GM18508 (cell line): ENCODE results near the gene NPSR1.
"Not testable (repeated sequence)": the region's sequence is repeated elsewhere in the genome, so short reads cannot be mapped to it uniquely, and the experiment has no call there.

Experiments used
- ATAC-seq: cut with Tn5 transposase; IDR thresholded peaks from one replicate; pipeline ENCODE4 v1.9.1; 2021; ENCODE audit warnings: moderate number of reproducible peaks; ENCODE audit not compliant: insufficient read depth, unreplicated experiment

The NPSR1 gene

GRCh38 chr7:34858444-34858843 is 200.4 kb downstream of the NPSR1 start:
- ATAC-seq = not testable (repeated sequence)

- not testable (repeated sequence) for ATAC-seq
Measured at GRCh38 chr7:34859281-34859680, 201.3 kb downstream of the NPSR1 start.

GRCh38 chr7:34866222-34866621 is 208.2 kb downstream of the NPSR1 start:
- not testable (repeated sequence) for ATAC-seq

DNA sequence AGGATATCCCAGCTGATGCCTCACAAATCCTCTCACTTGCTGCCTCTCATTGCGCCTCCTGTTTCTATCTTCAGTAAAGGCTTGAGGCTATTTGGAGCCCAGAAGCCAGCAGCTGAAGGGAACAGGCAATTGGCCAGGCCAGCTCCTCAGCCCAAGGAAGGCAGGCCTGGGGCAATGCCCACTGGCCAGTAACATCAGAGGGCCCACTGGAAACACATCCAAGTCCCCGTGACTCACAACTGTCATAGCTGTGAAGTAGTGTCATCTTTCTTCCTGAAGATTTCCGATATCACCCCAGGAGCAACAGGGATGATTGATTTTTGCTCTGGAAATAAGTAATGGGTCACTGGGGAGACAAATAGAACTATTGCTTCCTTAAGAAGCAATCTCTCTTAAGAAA is 209.3 kb downstream of the NPSR1 start:
- not testable (repeated sequence) for ATAC-seq

GRCh38 chr7:34868602-34869001 is 210.6 kb downstream of the NPSR1 start:
- not testable (repeated sequence) for ATAC-seq

GRCh38 chr7:34869057-34869456 is 211.0 kb downstream of the NPSR1 start:
- no peak for ATAC-seq

GRCh38 chr7:34870041-34870440 is 212.0 kb downstream of the NPSR1 start:
- not testable (repeated sequence) for ATAC-seq

DNA sequence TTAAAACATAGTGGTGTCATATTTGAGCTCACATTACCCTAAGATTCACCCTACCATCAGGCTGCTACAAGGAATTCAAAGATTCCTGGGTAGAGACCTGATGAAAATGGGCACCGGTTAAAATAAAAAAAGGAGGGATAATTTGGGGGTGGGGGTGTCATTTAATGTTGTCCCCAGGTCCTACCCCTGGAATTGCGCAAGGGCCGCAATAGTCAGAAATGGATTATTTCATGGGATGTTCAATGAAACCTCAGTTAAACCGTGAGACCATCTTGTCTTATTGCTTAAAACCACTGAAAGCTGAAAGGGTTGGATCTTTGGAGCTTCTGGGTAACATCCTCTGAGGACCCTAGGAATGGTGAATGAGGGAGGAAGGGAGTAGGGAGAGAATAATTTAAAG is 216.3 kb downstream of the NPSR1 start:
- not testable (repeated sequence) for ATAC-seq

GRCh38 chr7:34875481-34875880 is 217.5 kb downstream of the NPSR1 start:
- no peak for ATAC-seq

GRCh38 chr7:34878944-34879735 is 221.1 kb downstream of the NPSR1 start:
- not testable (repeated sequence) for ATAC-seq

- no peak for ATAC-seq
Measured at GRCh38 chr7:34879871-34880270, 221.9 kb downstream of the NPSR1 start.

DNA sequence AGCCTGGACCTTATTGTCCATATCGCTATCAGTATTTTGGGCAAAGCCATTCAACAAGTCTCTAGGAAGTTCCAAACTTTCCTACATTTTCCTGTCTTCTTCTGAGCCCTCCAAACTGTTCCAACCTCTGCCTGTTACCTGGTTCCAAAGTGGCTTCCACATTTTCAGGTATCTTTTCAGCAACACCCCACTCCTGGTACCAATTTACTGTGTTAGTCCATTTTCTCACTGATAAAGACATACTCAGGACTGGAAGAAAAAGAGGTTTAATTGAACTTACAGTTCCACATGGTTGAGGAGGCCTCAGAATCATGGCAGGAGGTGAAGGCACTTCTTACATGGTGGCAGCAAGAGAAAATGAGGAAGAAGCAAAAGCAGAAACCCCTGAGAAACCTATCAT is 225.8 kb downstream of the NPSR1 start:
- not testable (repeated sequence) for ATAC-seq

DNA sequence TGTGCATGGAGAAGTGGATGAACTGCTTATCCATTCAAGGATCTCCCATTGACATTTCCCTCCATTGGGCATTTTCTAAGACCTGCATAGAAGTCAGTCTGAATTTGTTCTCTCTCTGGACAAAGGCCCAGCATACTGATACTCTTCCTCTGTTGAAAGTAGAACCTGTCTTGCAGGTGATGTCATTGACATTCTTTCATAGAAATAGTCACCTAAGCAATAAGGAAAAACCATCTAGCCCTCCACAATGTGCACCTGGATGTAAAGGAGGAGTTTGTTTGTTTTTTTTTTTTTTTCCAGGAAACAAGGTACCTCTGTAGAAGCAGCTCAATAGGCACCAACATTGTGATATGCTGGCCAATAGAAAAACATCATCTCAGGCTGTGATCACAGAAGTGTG is 228.8 kb downstream of the NPSR1 start:
- ATAC-seq = no peak

DNA sequence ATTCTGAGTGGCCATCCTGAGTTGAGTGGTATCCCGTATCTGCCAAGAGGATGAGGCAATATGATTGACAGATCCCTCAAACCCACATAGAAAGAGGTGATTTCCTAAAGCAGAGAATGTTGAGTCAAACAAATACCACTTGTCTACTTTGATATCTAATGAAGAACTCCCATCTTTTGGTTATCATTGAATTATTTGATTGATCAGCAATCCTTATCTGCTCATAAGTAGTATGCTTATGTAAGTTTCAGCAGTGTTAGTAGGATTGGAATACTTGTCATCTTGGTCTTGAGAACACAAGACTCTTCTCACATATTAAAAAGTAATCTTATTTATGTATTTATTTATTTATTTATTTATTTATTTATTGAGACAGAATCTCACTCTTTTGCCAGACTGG is 231.9 kb downstream of the NPSR1 start:
- no peak for ATAC-seq

- ATAC-seq = no peak
Measured at GRCh38 chr7:34895202-34895601, 237.2 kb downstream of the NPSR1 start.
